GM12873 (cell line): ENCODE measurements around the gene LGSN.

Source experiments
- TF ChIP-seq, protein P1 (sequence below): IDR thresholded peaks from 2 replicates; pipeline ENCODE4 v1.5.1; 2012; ENCODE audit warnings: low read depth, mild to moderate bottlenecking, moderate library complexity, low read length, control low read depth; ENCODE audit not compliant: insufficient read depth; ENCODE audit errors: missing control alignments

LGSN gene

GRCh38 chr6:63269470-63269869 lies 50.3 kb downstream of the LGSN start:
- TF ChIP-seq, protein P1, sequence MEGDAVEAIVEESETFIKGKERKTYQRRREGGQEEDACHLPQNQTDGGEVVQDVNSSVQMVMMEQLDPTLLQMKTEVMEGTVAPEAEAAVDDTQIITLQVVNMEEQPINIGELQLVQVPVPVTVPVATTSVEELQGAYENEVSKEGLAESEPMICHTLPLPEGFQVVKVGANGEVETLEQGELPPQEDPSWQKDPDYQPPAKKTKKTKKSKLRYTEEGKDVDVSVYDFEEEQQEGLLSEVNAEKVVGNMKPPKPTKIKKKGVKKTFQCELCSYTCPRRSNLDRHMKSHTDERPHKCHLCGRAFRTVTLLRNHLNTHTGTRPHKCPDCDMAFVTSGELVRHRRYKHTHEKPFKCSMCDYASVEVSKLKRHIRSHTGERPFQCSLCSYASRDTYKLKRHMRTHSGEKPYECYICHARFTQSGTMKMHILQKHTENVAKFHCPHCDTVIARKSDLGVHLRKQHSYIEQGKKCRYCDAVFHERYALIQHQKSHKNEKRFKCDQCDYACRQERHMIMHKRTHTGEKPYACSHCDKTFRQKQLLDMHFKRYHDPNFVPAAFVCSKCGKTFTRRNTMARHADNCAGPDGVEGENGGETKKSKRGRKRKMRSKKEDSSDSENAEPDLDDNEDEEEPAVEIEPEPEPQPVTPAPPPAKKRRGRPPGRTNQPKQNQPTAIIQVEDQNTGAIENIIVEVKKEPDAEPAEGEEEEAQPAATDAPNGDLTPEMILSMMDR = peak; percentile 11

DNA sequence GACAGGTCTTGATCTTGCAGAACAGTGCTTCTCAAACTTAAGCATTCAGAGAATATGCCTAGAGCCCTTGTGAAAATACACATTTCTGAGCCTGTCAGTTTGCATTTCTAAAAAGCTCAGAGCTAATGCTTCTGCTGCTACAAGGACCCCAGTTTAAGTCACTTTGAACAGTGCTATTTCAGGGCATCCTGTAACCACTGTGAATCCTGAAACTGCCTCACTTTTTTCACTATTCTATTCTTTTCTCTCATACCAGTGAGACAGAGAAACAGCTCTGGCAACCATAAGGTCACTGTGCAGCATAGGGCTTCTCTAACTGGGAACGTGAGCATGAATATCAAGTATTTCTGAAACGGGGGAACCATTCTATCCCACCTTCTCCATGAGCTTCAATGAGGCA lies 51.2 kb downstream of the LGSN start:
- TF ChIP-seq, protein P1 = no peak

- TF ChIP-seq, protein P1 = no peak
These were observed 52.0 kb downstream of the LGSN start for GRCh38 chr6:63267828-63268227.

DNA sequence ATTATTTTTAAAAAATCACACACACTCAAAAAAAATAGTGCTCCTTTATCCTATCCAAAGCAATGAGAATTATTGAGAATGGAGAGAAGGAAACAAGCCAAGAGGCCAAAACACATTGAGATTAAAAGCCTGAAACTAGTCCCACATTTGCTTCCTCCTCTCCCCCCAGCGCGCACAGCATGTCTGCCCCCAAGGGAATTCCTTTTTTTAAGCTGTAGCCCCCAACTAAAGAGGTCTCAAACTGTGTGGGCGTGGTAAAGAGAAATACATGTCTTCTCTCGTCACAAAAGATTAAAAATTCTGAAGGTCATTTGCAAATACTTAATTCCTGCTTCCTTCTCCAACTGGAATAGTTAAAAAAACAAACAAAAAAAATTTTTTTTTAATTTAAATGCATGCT lies 52.7 kb downstream of the LGSN start:
- TF ChIP-seq, protein P1 = no peak

DNA sequence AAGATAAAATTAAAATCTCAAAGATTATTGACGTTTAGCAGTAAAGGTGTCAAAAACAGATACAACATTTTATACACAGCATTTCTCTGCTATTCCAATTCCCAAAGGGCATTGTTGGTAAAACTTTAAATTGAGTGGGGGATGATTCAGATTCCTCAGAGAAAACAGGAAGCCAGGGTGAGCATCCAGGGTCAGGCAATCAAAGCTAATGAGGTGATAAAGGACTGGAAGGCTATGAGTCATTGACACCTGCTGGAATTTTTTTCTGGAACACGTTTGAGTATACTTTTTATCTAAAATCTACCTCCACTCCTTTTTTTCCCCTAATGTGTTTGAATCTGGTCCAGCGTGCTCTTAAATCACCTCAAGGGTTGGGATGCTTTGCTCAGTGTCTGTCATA lies 56.3 kb downstream of the LGSN start:
- TF ChIP-seq, protein P1 = no peak

DNA sequence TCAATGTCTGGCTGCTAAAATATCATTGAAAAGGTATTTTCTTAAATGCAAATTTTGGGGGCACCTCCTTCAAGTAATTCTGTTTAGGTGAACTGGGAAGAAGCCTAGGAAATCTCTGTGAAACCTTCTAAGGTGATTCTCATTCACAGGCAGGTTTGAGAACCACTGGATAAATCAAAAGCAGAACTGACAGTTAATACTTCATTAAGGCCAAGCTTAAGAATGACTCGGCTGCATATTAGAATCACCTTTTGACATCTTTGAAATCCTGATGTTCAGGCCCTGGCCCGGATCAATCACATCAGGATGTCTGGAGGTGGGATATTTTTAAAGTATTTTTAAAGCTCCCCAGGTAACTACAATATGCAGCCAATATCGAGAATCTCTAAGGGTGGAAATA lies 58.0 kb downstream of the LGSN start:
- TF ChIP-seq, protein P1 = no peak

- TF ChIP-seq, protein P1 = no peak
These were observed 60.6 kb downstream of the LGSN start for GRCh38 chr6:63259153-63259552.
